NB4 (cell line): Measurements from ENCODE around the gene OR5AU1.

Experiments
- POLR2A ChIP-seq: IDR thresholded peaks from 2 replicates; pipeline ENCODE4 v1.6.1; 2011; ENCODE audit warnings: mild to moderate bottlenecking; ENCODE audit not compliant: insufficient read length; ENCODE audit errors: extremely low read depth
- TF ChIP-seq, protein P1 (sequence below): IDR thresholded peaks from one replicate; pipeline ENCODE4 v1.5.1; 2012; ENCODE audit warnings: low read depth, low read length
- TF ChIP-seq, protein P2 (sequence below): IDR thresholded peaks from 2 replicates; pipeline ENCODE4 v1.6.1; 2011; ENCODE audit warnings: low read depth, low read length

DNA sequence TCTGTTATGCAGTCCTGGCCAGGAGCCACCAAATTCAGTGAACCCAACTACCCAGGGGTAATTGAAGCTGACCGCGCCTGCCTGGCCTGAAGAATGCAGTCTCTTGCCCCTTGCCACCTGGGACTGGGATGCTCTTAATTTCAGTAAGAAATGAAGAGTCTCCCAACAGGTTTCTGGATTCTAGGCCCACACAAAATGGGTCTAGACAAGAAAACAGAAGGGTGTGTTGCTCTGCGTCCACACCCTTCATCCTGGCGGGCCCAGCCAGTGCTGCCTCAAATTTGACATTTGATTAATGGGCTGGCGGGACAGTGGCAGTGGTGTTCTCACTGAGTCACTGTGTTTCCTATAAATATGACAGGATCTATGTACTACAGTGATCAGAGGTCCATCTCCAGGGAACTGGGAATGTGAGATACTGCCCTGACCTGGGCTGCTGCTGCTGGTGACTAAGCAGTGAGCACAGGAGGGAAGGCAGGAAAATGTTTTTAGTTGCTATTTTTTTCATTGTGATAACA, 48.5 kb downstream of the OR5AU1 start:
- TF ChIP-seq, protein P1, sequence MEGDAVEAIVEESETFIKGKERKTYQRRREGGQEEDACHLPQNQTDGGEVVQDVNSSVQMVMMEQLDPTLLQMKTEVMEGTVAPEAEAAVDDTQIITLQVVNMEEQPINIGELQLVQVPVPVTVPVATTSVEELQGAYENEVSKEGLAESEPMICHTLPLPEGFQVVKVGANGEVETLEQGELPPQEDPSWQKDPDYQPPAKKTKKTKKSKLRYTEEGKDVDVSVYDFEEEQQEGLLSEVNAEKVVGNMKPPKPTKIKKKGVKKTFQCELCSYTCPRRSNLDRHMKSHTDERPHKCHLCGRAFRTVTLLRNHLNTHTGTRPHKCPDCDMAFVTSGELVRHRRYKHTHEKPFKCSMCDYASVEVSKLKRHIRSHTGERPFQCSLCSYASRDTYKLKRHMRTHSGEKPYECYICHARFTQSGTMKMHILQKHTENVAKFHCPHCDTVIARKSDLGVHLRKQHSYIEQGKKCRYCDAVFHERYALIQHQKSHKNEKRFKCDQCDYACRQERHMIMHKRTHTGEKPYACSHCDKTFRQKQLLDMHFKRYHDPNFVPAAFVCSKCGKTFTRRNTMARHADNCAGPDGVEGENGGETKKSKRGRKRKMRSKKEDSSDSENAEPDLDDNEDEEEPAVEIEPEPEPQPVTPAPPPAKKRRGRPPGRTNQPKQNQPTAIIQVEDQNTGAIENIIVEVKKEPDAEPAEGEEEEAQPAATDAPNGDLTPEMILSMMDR = no peak
- no peak for TF ChIP-seq POLR2A
- TF ChIP-seq, protein P2, sequence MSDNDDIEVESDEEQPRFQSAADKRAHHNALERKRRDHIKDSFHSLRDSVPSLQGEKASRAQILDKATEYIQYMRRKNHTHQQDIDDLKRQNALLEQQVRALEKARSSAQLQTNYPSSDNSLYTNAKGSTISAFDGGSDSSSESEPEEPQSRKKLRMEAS = no peak
